Measurements from ENCODE around the gene GALNT2.

GALNT2 gene

DNA sequence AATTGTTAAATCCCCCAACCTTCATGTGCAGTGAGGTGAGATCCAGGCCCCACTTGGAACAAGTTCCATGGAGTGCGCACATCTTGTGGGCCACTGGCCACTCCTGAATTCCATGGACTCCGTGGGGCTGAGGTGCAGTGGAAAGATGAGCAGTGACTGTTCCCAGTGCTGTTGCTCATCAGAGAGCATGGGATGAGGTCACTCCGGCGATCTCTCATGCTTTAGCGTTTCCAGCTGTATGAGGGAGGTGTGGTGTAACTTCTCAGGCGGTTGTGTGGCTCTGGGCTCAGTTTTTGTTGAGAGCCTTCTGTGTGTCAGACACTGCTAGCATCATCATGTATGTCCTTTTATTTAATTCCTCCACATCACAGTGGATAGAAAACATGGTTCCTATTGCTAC is 96.2 kb downstream of the GALNT2 start:
- Histone ChIP-seq H3K27me3 (replicated peaks; ENCODE audit: control insufficient read depth, insufficient read depth, low read length) (no peaks in the 10 kb centered on the region), H3K9me3 (ENCODE audit: control insufficient read depth, low read length) (no peaks in the 10 kb centered on the region), H3K4me1 (ENCODE audit: control insufficient read depth, insufficient read depth, low read length) (peaks cover 38% of the 10 kb centered on the region), H3K9ac (ENCODE audit: low read length) (peak overlapping the region; percentile 44), H3K4me3 (ENCODE audit: low read length) (no peak overlapping the region), H3K36me3 (ENCODE audit: control insufficient read depth, insufficient read depth, low read length, severe bottlenecking) (no peaks in the 10 kb centered on the region)
- DNase-seq (ENCODE audit: low read depth), result no peak

DNA sequence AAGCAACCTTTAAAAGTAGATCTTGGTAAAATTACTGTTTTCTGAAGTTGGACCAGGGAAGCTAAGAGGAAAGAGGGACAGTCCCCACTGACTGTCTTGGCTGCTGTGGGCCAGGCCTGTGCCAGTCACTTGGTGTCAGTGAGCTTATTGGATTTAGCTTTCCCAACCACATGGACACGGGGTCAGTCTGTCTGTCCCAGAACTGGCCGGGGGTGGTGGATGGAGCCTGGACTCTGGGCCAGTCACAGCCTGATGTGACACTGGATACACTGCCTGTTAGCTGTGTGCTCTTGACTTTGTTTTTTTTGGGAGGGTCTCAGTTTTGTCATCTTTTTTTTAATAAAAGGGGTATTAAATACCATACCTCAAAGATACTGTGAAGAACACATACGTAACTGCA is 96.7 kb downstream of the GALNT2 start:
- Histone ChIP-seq H3K4me1 (ENCODE audit: control insufficient read depth, insufficient read depth, low read length) (peaks cover 33% of the 10 kb centered on the region), H3K9me3 (ENCODE audit: control insufficient read depth, low read length) (no peaks in the 10 kb centered on the region), H3K27me3 (replicated peaks; ENCODE audit: control insufficient read depth, insufficient read depth, low read length) (no peaks in the 10 kb centered on the region), H3K4me3 (ENCODE audit: low read length) (no peak overlapping the region), H3K9ac (ENCODE audit: low read length) (peak overlapping the region; percentile 44), H3K36me3 (ENCODE audit: control insufficient read depth, insufficient read depth, low read length, severe bottlenecking) (no peaks in the 10 kb centered on the region)
- no peak for DNase-seq (ENCODE audit: low read depth)

DNA sequence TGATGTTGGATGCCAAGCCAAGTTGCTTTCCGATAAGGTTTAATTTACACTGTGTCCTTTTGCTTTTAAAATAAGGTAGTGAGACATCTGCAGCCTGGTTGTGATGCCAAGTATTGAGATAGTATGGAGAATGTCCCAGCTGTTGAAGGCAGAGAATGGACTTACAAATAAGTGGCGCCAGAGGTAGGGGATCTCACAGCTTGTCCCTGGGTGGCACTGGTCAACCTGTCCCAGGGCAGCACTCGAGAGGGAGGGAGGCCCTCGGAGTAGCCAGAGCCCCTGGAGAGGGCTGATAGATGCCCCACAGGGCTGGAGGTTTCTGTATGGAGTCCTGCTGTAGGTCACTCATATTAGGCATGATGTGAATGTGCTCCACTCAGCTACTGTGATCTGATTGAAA is 98.5 kb downstream of the GALNT2 start:
- H3K4me3 ChIP-seq (ENCODE audit: low read length), result no peak overlapping the region
- H3K36me3 ChIP-seq (ENCODE audit: control insufficient read depth, insufficient read depth, low read length, severe bottlenecking), result no peaks in the 10 kb centered on the region
- no peak for DNase-seq (ENCODE audit: low read depth)

DNA sequence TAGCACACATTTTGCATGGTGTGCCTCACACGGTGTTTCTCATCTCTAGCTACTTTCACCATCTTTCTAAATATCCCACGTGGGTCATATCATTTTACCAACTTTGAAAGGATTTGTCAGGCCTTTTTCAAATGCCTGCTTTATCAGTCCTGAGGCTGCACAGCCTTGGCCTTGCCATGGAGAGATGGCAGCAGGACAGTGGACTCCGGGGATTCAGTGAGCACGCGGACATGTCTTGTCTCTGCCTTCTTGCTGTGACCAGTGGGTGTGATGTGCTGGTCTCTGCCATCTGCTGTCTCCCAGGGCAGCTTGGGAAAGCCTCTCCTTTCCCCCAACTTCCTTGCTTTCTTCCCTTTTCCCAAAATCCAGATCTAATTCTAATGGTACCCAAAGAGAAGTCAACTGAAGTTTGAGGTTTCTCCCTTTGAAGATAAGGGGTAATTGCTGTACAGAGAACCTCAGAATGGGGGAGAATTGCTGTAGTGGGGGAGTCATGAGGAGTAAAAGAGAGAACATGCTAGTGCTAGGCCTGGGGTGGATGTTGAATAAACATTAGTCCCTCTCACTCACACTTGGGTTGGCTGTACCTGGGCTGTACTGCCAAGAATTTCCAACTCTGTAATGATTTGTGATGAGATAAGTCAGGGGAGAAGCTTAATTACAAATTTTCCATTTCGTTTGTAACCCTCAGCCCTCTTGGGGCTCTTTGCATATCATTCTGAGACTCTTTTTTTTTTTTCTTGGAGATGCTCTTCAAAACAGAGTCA is 99.5 kb downstream of the GALNT2 start:
- no peaks in the 10 kb centered on the region for H3K36me3 ChIP-seq (ENCODE audit: control insufficient read depth, insufficient read depth, low read length, severe bottlenecking)
- no peaks in the 10 kb centered on the region for H3K27me3 ChIP-seq (replicated peaks; ENCODE audit: control insufficient read depth, insufficient read depth, low read length)
- no peak overlapping the region for H3K4me3 ChIP-seq (ENCODE audit: low read length)
- H3K9ac ChIP-seq (ENCODE audit: low read length), result no peak overlapping the region
- H3K9me3 ChIP-seq (ENCODE audit: control insufficient read depth, low read length), result no peaks in the 10 kb centered on the region
- DNase-seq (ENCODE audit: low read depth), result no peak
- H3K4me1 ChIP-seq (ENCODE audit: control insufficient read depth, insufficient read depth, low read length), result peaks cover 39% of the 10 kb centered on the region

More for the DNA sequence above, 98.5 kb downstream of the GALNT2 start:
- H3K9ac ChIP-seq (ENCODE audit: low read length), result no peak overlapping the region
- peaks cover 36% of the 10 kb centered on the region for H3K4me1 ChIP-seq (ENCODE audit: control insufficient read depth, insufficient read depth, low read length)
- H3K27me3 ChIP-seq (replicated peaks; ENCODE audit: control insufficient read depth, insufficient read depth, low read length), result no peaks in the 10 kb centered on the region
- H3K9me3 ChIP-seq (ENCODE audit: control insufficient read depth, low read length), result no peaks in the 10 kb centered on the region

DNA sequence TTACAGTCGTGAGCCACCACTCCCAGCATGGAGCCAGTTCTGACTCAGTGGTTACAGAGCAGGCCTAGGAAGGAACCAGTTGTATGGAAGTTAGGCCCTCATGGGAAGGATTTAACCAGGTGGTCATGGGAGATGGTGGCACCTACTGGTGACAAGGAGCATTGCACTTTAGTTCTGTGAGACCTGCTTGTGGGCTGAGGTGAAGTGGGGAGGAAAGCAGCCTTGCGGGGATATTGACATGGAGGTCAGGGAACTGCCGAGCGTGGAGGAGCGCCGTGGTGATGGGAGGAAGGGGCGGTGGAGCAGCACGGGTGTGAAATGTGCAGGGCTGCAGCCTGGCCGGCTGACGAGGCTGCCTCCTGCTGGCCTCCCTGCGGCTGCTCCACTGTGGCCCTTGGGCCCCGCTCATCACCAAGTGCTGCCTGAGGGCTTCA is 100.4 kb downstream of the GALNT2 start:
- H3K9ac ChIP-seq (ENCODE audit: low read length), result no peak overlapping the region
- no peak overlapping the region for H3K4me3 ChIP-seq (ENCODE audit: low read length)
- no peaks in the 10 kb centered on the region for H3K36me3 ChIP-seq (ENCODE audit: control insufficient read depth, insufficient read depth, low read length, severe bottlenecking)
- H3K27me3 ChIP-seq (replicated peaks; ENCODE audit: control insufficient read depth, insufficient read depth, low read length), result no peaks in the 10 kb centered on the region
- DNase-seq (ENCODE audit: low read depth), result peak; percentile 40
- H3K4me1 ChIP-seq (ENCODE audit: control insufficient read depth, insufficient read depth, low read length), result peaks cover 47% of the 10 kb centered on the region
- H3K9me3 ChIP-seq (ENCODE audit: control insufficient read depth, low read length), result no peaks in the 10 kb centered on the region

- Histone ChIP-seq H3K9ac (ENCODE audit: low read length) (peak overlapping the region; percentile 15), H3K4me1 (ENCODE audit: control insufficient read depth, insufficient read depth, low read length) (peaks cover 34% of the 10 kb centered on the region), H3K27me3 (replicated peaks; ENCODE audit: control insufficient read depth, insufficient read depth, low read length) (no peaks in the 10 kb centered on the region), H3K9me3 (ENCODE audit: control insufficient read depth, low read length) (no peaks in the 10 kb centered on the region), H3K36me3 (ENCODE audit: control insufficient read depth, insufficient read depth, low read length, severe bottlenecking) (no peaks in the 10 kb centered on the region), H3K4me3 (ENCODE audit: low read length) (peak overlapping the region; percentile 61)
- DNase-seq (ENCODE audit: low read depth), result peak; percentile 34
Measured at GRCh38 chr1:230169454-230170152, 102.6 kb downstream of the GALNT2 start.

DNA sequence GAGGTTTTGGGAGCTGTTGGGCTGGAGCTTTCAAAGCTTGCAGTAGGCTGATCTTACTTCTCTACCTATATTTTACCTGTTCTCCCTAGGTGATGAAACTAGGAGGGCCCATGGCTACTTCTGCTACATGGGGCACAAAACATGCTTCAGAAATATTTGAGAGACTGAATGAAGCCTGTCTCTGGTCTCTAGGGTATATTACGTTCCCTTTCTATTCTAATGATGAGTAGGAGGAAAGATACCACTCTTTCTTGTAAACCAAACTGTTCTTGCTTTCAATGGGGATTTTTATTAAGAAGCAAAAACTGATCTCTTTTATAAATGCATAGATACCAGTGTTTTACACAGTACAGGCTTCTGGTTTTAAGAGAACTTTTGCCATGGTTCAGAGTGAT is 103.1 kb downstream of the GALNT2 start:
- DNase-seq (ENCODE audit: low read depth), result no peak
- H3K9me3 ChIP-seq (ENCODE audit: control insufficient read depth, low read length), result no peaks in the 10 kb centered on the region
- peaks cover 34% of the 10 kb centered on the region for H3K4me1 ChIP-seq (ENCODE audit: control insufficient read depth, insufficient read depth, low read length)
- H3K36me3 ChIP-seq (ENCODE audit: control insufficient read depth, insufficient read depth, low read length, severe bottlenecking), result no peaks in the 10 kb centered on the region
- no peak overlapping the region for H3K9ac ChIP-seq (ENCODE audit: low read length)
- H3K27me3 ChIP-seq (replicated peaks; ENCODE audit: control insufficient read depth, insufficient read depth, low read length), result no peaks in the 10 kb centered on the region
- peak overlapping the region; percentile 61 for H3K4me3 ChIP-seq (ENCODE audit: low read length)

- Histone ChIP-seq H3K9me3 (ENCODE audit: control insufficient read depth, low read length) (no peaks in the 10 kb centered on the region), H3K9ac (ENCODE audit: low read length) (no peak overlapping the region), H3K4me1 (ENCODE audit: control insufficient read depth, insufficient read depth, low read length) (peaks cover 34% of the 10 kb centered on the region), H3K36me3 (ENCODE audit: control insufficient read depth, insufficient read depth, low read length, severe bottlenecking) (no peaks in the 10 kb centered on the region), H3K27me3 (replicated peaks; ENCODE audit: control insufficient read depth, insufficient read depth, low read length) (no peaks in the 10 kb centered on the region), H3K4me3 (ENCODE audit: low read length) (no peak overlapping the region)
- no peak for DNase-seq (ENCODE audit: low read depth)
Measured at GRCh38 chr1:230170622-230171021, 103.6 kb downstream of the GALNT2 start.

DNA sequence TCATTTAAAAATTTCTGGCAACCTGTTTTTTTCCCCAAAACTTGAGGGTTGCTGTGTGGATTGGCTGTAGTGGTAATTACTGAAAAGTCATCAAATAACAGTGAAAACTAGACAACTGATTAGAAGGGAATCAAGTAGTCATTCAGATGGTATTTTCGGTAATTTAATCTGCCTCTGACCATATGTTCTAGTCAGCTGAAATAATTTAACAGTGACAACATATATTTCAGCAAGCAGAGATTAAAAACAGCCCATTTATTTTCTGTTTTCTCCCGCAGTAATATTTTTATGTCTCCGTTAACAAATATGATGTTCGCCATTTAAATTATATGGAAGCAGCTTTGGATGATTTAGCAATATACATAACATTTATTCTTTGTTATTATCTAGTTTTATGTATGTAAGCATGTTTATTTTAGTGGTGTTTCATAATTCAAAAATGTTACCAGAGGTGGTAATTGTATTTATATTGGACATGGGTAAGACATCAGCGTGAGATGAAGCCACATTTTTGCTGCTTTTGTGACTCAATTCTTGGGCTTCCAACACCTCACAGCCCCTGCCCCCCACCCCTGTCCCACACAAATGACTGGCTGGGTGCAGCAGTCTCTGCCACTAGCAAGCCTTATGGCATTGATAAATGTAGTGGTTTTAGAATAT is 104.4 kb downstream of the GALNT2 start:
- peak; percentile 64 for DNase-seq (ENCODE audit: low read depth)
- peaks cover 36% of the 10 kb centered on the region for H3K4me1 ChIP-seq (ENCODE audit: control insufficient read depth, insufficient read depth, low read length)
- H3K9ac ChIP-seq (ENCODE audit: low read length), result no peak overlapping the region
- H3K9me3 ChIP-seq (ENCODE audit: control insufficient read depth, low read length), result no peaks in the 10 kb centered on the region
- no peak overlapping the region for H3K4me3 ChIP-seq (ENCODE audit: low read length)
- H3K36me3 ChIP-seq (ENCODE audit: control insufficient read depth, insufficient read depth, low read length, severe bottlenecking), result no peaks in the 10 kb centered on the region
- H3K27me3 ChIP-seq (replicated peaks; ENCODE audit: control insufficient read depth, insufficient read depth, low read length), result no peaks in the 10 kb centered on the region

GRCh38 chr1:230172016-230172537 is 105.0 kb downstream of the GALNT2 start:
- peaks cover 42% of the 10 kb centered on the region for H3K4me1 ChIP-seq (ENCODE audit: control insufficient read depth, insufficient read depth, low read length)
- DNase-seq (ENCODE audit: low read depth), result no peak
- no peak overlapping the region for H3K4me3 ChIP-seq (ENCODE audit: low read length)
- no peaks in the 10 kb centered on the region for H3K36me3 ChIP-seq (ENCODE audit: control insufficient read depth, insufficient read depth, low read length, severe bottlenecking)
- H3K9me3 ChIP-seq (ENCODE audit: control insufficient read depth, low read length), result no peaks in the 10 kb centered on the region
- no peaks in the 10 kb centered on the region for H3K27me3 ChIP-seq (replicated peaks; ENCODE audit: control insufficient read depth, insufficient read depth, low read length)
- H3K9ac ChIP-seq (ENCODE audit: low read length), result no peak overlapping the region
